SK-N-SH (cell line): ENCODE measurements around the gene PTPRK. TPM values are rescaled to one million over a fixed set of nuclear protein-coding genes. Genes with fewer than 3 reads are reported as not detected.

Source experiments
- CTCF ChIA-PET: fragments of 300-600, 350-600 bp; formaldehyde crosslinking; extraction: SDS; loops from one replicate; lab custom pipeline; 2021; lab: Yijun Ruan, JAX
- POLR2A ChIA-PET: fragments of 350-600 bp; sonication (Branson Sonifier 250); formaldehyde crosslinking; extraction: SDS; loops from one replicate; lab custom pipeline; 2020; ENCODE audit warnings: antibody characterized with exemption, inconsistent platforms; lab: Yijun Ruan, JAX
- DNase-seq: peaks from one replicate; pipeline ENCODE4 v3.0.0; 2012
- H2AFZ ChIP-seq: fragments of 200-600 bp; sonication (generic); 2 replicates; pipeline ENCODE4 v1.8.1; 2016; ENCODE audit warnings: antibody characterized with exemption, mild to moderate bottlenecking, low read depth
- H3F3A ChIP-seq: fragments of 200-600 bp; sonication (generic); replicated peaks from 2 replicates; pipeline ENCODE3; 2016; ENCODE audit warnings: antibody characterized with exemption, mild to moderate bottlenecking; ENCODE audit not compliant: insufficient read depth
- H3K27ac ChIP-seq, 2 experiments: fragments of 200-500 bp in 1 of 2; fragments of 200-600 bp in 1 of 2; sonication (Bioruptor generic) in 1 of 2; sonication (generic), shearing (Covaris generic) in 1 of 2; 2 replicates each; pipeline versions ENCODE4 v1.5.1 to v1.6.1; 2014 to 2016; ENCODE audit warnings: low read depth in 2 of 2, inconsistent platforms in 1 of 2, low read length in 1 of 2, mild to moderate bottlenecking in 1 of 2, mixed read lengths in 1 of 2
- H3K27me3 ChIP-seq: fragments of 200-600 bp; sonication (generic), shearing (Covaris generic); 2 replicates; pipeline ENCODE4 v1.6.1; 2016; ENCODE audit warnings: mixed run types; ENCODE audit not compliant: insufficient read depth
- H3K36me3 ChIP-seq, 2 experiments: fragments of 200-500 bp in 1 of 2; fragments of 200-600 bp in 1 of 2; sonication (Bioruptor generic) in 1 of 2; sonication (generic) in 1 of 2; replicated peaks in 1 of 2; 2 replicates each; pipeline versions ENCODE3 to v1.5.1; 2014 to 2016; ENCODE audit warnings: low read length in 1 of 2, mild to moderate bottlenecking in 1 of 2; ENCODE audit not compliant: insufficient read depth in 2 of 2, control insufficient read depth in 1 of 2
- H3K4me1 ChIP-seq, 2 experiments: fragments of 200-500 bp in 1 of 2; fragments of 200-600 bp in 1 of 2; sonication (Bioruptor generic) in 1 of 2; sonication (generic), shearing (Covaris generic) in 1 of 2; 2 replicates each; pipeline versions ENCODE4 v1.5.1 to v1.6.1; 2014 to 2016; ENCODE audit warnings: low read depth in 1 of 2, low read length in 1 of 2, mixed run types in 1 of 2; ENCODE audit not compliant: insufficient read depth in 2 of 2, control insufficient read depth in 1 of 2
- H3K4me2 ChIP-seq: fragments of 200-600 bp; sonication (generic), shearing (Covaris generic); 2 replicates; pipeline ENCODE4 v1.6.1; 2017; ENCODE audit warnings: mixed run types
- H3K4me3 ChIP-seq, 2 experiments: fragments of 200-500 bp in 1 of 2; fragments of 200-600 bp in 1 of 2; sonication (Bioruptor generic) in 1 of 2; sonication (generic), shearing (Covaris generic) in 1 of 2; 2 replicates each; pipeline versions ENCODE4 v1.5.1 to v1.8.1; 2014 to 2016; ENCODE audit warnings: low read depth in 2 of 2, inconsistent platforms in 1 of 2, low read length in 1 of 2, mild to moderate bottlenecking in 1 of 2, mixed read lengths in 1 of 2, moderate library complexity in 1 of 2
- H3K79me2 ChIP-seq: fragments of 200-600 bp; sonication (generic); 2 replicates; pipeline ENCODE4 v1.8.1; 2017; ENCODE audit warnings: mild to moderate bottlenecking; ENCODE audit not compliant: insufficient read depth
- H3K9ac ChIP-seq: fragments of 200-600 bp; sonication (generic); 2 replicates; pipeline ENCODE4 v1.6.1; 2017; ENCODE audit warnings: mixed run types
- H3K9me2 ChIP-seq: fragments of 200-600 bp; sonication (generic); 2 replicates; pipeline ENCODE4 v1.6.1; 2017; ENCODE audit warnings: mixed run types
- H3K9me3 ChIP-seq: fragments of 200-600 bp; sonication (generic); 2 replicates; pipeline ENCODE4 v1.6.1; 2017; ENCODE audit warnings: mixed run types, mild to moderate bottlenecking, moderate library complexity
- H4K20me1 ChIP-seq: fragments of 200-600 bp; sonication (generic); 2 replicates; pipeline ENCODE4 v1.6.1; 2017; ENCODE audit warnings: mild to moderate bottlenecking, mixed run types; ENCODE audit not compliant: insufficient read depth
- CTCF ChIP-seq: fragments of 200-600 bp; sonication (generic); IDR thresholded peaks from 2 replicates; pipeline ENCODE4 v1.6.1; 2017; ENCODE audit warnings: antibody characterized with exemption, mild to moderate bottlenecking, moderate library complexity
- ELF1 ChIP-seq: IDR thresholded peaks from 2 replicates; pipeline ENCODE4 v1.4.0; 2012
- FOXJ3 ChIP-seq: sonication (generic); formaldehyde crosslinking; IDR thresholded peaks from 2 replicates; pipeline ENCODE4 v1.5.1; 2020; ENCODE audit warnings: mild to moderate bottlenecking, missing genetic modification reagents
- FOXM1 ChIP-seq: IDR thresholded peaks from 2 replicates; pipeline ENCODE4 v1.4.0; 2012; ENCODE audit warnings: low read depth, mild to moderate bottlenecking
- GABPA ChIP-seq: IDR thresholded peaks from 2 replicates; pipeline ENCODE4 v1.4.0; 2012; ENCODE audit warnings: low read depth, mild to moderate bottlenecking
- GATA2 ChIP-seq: sonication (generic); formaldehyde crosslinking; IDR thresholded peaks from 2 replicates; pipeline ENCODE4 v1.5.0; 2020; ENCODE audit warnings: mild to moderate bottlenecking, missing genetic modification reagents
- IRF3 ChIP-seq: fragments of 150-350 bp; IDR thresholded peaks from 2 replicates; pipeline ENCODE4 v1.6.1; 2016; ENCODE audit warnings: mild to moderate bottlenecking, low read depth, low read length
- JUND ChIP-seq: IDR thresholded peaks from 2 replicates; pipeline ENCODE4 v1.4.0; 2012
- MEF2A ChIP-seq: IDR thresholded peaks from 2 replicates; pipeline ENCODE4 v1.4.0; 2012; ENCODE audit warnings: low read depth, borderline replicate concordance
- NFIC ChIP-seq: IDR thresholded peaks from 2 replicates; pipeline ENCODE4 v1.4.0; 2012; ENCODE audit warnings: borderline replicate concordance
- NRF1 ChIP-seq: IDR thresholded peaks from 2 replicates; pipeline ENCODE4 v1.6.1; 2012; ENCODE audit warnings: low read depth, mild to moderate bottlenecking, low read length
- RAD21 ChIP-seq: IDR thresholded peaks from 2 replicates; pipeline ENCODE4 v1.6.1; 2012; ENCODE audit warnings: mild to moderate bottlenecking, low read length
- RCOR1 ChIP-seq: fragments of 150-350 bp; IDR thresholded peaks from 2 replicates; pipeline ENCODE4 v1.6.1; 2017; ENCODE audit warnings: antibody characterized with exemption, low read length
- REST ChIP-seq: IDR thresholded peaks from 2 replicates; pipeline ENCODE4 v1.6.1; 2012; ENCODE audit warnings: mild to moderate bottlenecking, low read depth, low read length, moderate library complexity
- RFX5 ChIP-seq: IDR thresholded peaks from 2 replicates; pipeline ENCODE4 v1.6.1; 2012; ENCODE audit warnings: mild to moderate bottlenecking, improper control_type of control experiment, low read length
- RXRA ChIP-seq: IDR thresholded peaks from 2 replicates; pipeline ENCODE4 v1.4.0; 2012; ENCODE audit warnings: low read depth, mild to moderate bottlenecking, borderline replicate concordance
- SIN3A ChIP-seq: IDR thresholded peaks from 2 replicates; pipeline ENCODE4 v1.6.1; 2012; ENCODE audit warnings: low read depth, mild to moderate bottlenecking, low read length, moderate library complexity, borderline replicate concordance
- SMC3 ChIP-seq: IDR thresholded peaks from 2 replicates; pipeline ENCODE4 v1.6.1; 2012; ENCODE audit warnings: low read depth, low read length, improper control_type of control experiment
- TAF1 ChIP-seq: IDR thresholded peaks from 2 replicates; pipeline ENCODE4 v1.6.1; 2012; ENCODE audit warnings: low read depth, mild to moderate bottlenecking, low read length, moderate library complexity, borderline replicate concordance
- WGBS: methylation state at CpG from one replicate; pipeline ENCODE4 v1.1.6; 2017; ENCODE audit warnings: low lambda C conversion rate; 5-methylcytosine and 5-hydroxymethylcytosine counted together
- polyA plus RNA-seq, 3 experiments: library from polyadenylated mRNA; depleted of rRNA; stranded (reverse); fragments of >200 nt; gene quantifications; 2 replicates each; pipeline ENCODE4 v1.2.3, GENCODE V29; 2012

PTPRK gene
- polyA plus RNA-seq, 1 of the 3 experiments (the other 2 are of a cell fraction), result 9.5 TPM

- TF ChIP-seq CTCF (no peak), RAD21 (no peak), JUND (no peak), NFIC (no peak), RXRA (no peak)
These were observed 29.3 kb downstream of the PTPRK start (continued) for GRCh38 chr6:128491100-128491581.

- H4K20me1 ChIP-seq, result no peaks in the 10 kb centered on the region; the same call in 1 of the 2 replicates
- no peaks in the 10 kb centered on the region for H3K36me3 ChIP-seq
- ChIA-PET POLR2A (no interaction called here), CTCF (no interaction called here)
- no peak overlapping the region for H3K4me3 ChIP-seq
- H3K9ac ChIP-seq, result no peak overlapping the region
- H3K27ac ChIP-seq, result no peak overlapping the region
- no peak overlapping the region for H3K4me2 ChIP-seq
- no peaks in the 10 kb centered on the region for H3K9me2 ChIP-seq
- no peak for DNase-seq
- WGBS, result 88% methylated on average over 3 of the region's 3 CpGs
- no peaks in the 10 kb centered on the region for H3K9me3 ChIP-seq
- TF ChIP-seq GATA2 (CRISPR knock-in tag), result no peak
- no peak for TF ChIP-seq RCOR1
- TF ChIP-seq SMC3, result no peak
- no peak for TF ChIP-seq RFX5
- no peak for TF ChIP-seq IRF3
- no peak for TF ChIP-seq TAF1
- no peak for TF ChIP-seq NFIC
- no peak for TF ChIP-seq FOXJ3 (CRISPR knock-in tag)
- TF ChIP-seq GABPA, result no peak
- no peak for TF ChIP-seq FOXM1
- no peak for TF ChIP-seq ELF1
- TF ChIP-seq CTCF, result no peak
- TF ChIP-seq REST, result no peak
- no peak for TF ChIP-seq MEF2A
- no peak for TF ChIP-seq JUND
- no peak for TF ChIP-seq SIN3A
- TF ChIP-seq NRF1, result no peak
- H3K4me1 ChIP-seq, result peaks cover 0 to 37% of the 10 kb centered on the region in 2 experiments; a peak in 2 of 4 replicates
- H3F3A ChIP-seq, result peaks cover 8% of the 10 kb centered on the region
- peaks cover 41% of the 10 kb centered on the region; the same call in 1 of the 2 replicates for H3K79me2 ChIP-seq
- H2AFZ ChIP-seq, result no peak overlapping the region
- H3K27me3 ChIP-seq, result no peaks in the 10 kb centered on the region
These were observed 32.7 kb downstream of the PTPRK start for GRCh38 chr6:128487746-128488145.
